OCI-LY1 (cell line): ENCODE data around the gene OR13C5.

Source experiments
- EZH2 ChIP-seq: fragments of 200-600 bp; sonication (generic), shearing (Covaris generic); IDR thresholded peaks from 2 replicates; pipeline ENCODE4 v1.8.0; 2017; ENCODE audit warnings: borderline replicate concordance, mixed run types, mild to moderate bottlenecking, antibody characterized with exemption, low read length, moderate library complexity, mixed read lengths
- TF ChIP-seq, protein P1 (sequence below): fragments of 200-600 bp; sonication (generic), shearing (Covaris generic); IDR thresholded peaks from 2 replicates; pipeline ENCODE4 v1.5.1; 2017; ENCODE audit warnings: mild to moderate bottlenecking, antibody characterized with exemption, low read length, moderate library complexity, mixed read lengths

GRCh38 chr9:104564358-104564757 is 34.9 kb downstream of the OR13C5 start:
- TF ChIP-seq, protein P1, sequence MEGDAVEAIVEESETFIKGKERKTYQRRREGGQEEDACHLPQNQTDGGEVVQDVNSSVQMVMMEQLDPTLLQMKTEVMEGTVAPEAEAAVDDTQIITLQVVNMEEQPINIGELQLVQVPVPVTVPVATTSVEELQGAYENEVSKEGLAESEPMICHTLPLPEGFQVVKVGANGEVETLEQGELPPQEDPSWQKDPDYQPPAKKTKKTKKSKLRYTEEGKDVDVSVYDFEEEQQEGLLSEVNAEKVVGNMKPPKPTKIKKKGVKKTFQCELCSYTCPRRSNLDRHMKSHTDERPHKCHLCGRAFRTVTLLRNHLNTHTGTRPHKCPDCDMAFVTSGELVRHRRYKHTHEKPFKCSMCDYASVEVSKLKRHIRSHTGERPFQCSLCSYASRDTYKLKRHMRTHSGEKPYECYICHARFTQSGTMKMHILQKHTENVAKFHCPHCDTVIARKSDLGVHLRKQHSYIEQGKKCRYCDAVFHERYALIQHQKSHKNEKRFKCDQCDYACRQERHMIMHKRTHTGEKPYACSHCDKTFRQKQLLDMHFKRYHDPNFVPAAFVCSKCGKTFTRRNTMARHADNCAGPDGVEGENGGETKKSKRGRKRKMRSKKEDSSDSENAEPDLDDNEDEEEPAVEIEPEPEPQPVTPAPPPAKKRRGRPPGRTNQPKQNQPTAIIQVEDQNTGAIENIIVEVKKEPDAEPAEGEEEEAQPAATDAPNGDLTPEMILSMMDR: no peak
- TF ChIP-seq EZH2: no peak
